K562 (cell line): ENCODE measurements around the gene DIAPH3. TPM values are rescaled to one million over a fixed set of nuclear protein-coding genes. Genes with fewer than 3 reads are reported as not detected.

ENCODE experiments used
- CBFA2T3 ChIP-seq: fragments of 450-650 bp; IDR thresholded peaks from 2 replicates; pipeline ENCODE4 v1.6.1; 2017
- CCNT2 ChIP-seq: IDR thresholded peaks from 2 replicates; pipeline ENCODE4 v1.6.1; 2011; ENCODE audit warnings: borderline replicate concordance, low read depth, mild to moderate bottlenecking, moderate library complexity, mixed read lengths, low read length; ENCODE audit not compliant: insufficient read length; ENCODE audit errors: extremely low read depth
- DEAF1 ChIP-seq: fragments of 450-650 bp; formaldehyde crosslinking; IDR thresholded peaks from 2 replicates; pipeline ENCODE4 v1.4.0; 2020; ENCODE audit warnings: mild to moderate bottlenecking, moderate library complexity
- HIVEP1 ChIP-seq: fragments of 250-450 bp; sonication (Bioruptor Pico); IDR thresholded peaks from 2 replicates; pipeline ENCODE4 v1.4.0; 2020; ENCODE audit warnings: mild to moderate bottlenecking
- KDM1A ChIP-seq, 2 experiments: fragments of 450-650 bp; IDR thresholded peaks; 2 replicates each; pipeline ENCODE4 v1.6.1; 2016; ENCODE audit warnings: mild to moderate bottlenecking in 2 of 2
- KDM2B ChIP-seq: fragments of 250-450 bp; sonication (Bioruptor Pico); IDR thresholded peaks from 2 replicates; pipeline ENCODE4 v1.8.0; 2021; ENCODE audit warnings: mild to moderate bottlenecking, moderate library complexity
- SAFB ChIP-seq: fragments of 200-400 bp; formaldehyde crosslinking; IDR thresholded peaks from 2 replicates; pipeline ENCODE4 v1.6.1; 2017; ENCODE audit warnings: low read depth, low read length, borderline replicate concordance
- TEAD4 ChIP-seq, 2 experiments: sonication (generic) in 1 of 2; formaldehyde crosslinking in 1 of 2; IDR thresholded peaks; 2 replicates each; pipeline versions ENCODE4 v1.6.1 to v1.8.0; 2012 to 2022; ENCODE audit warnings: borderline replicate concordance in 1 of 2, inconsistent platforms in 1 of 2, low read length in 1 of 2, mild to moderate bottlenecking in 1 of 2, missing genetic modification reagents in 1 of 2
- ZHX1 ChIP-seq: fragments of 150-350 bp; conservative IDR thresholded peaks from 2 replicates; pipeline ENCODE4 v1.6.1; 2014; ENCODE audit warnings: low read length
- polyA plus RNA-seq, 8 experiments: library from polyadenylated mRNA; depleted of rRNA in 4 of 8; stranded (reverse) in 5 of 8; unstranded in 3 of 8; fragments of >200 nt; fragmentation: Nextera tagmentation in 2 of 8; fragmentation: Illumina TruSeq in 1 of 8; extraction: Ambion mirVana in 2 of 8; extraction: Trizol in 1 of 8; gene quantifications; 2 replicates each; pipeline versions ENCODE4 v1.2.1 to v1.2.3, GENCODE V29; 2011 to 2014; ENCODE audit warnings: inconsistent platforms in 1 of 8, missing spikeins in 1 of 8
- total RNA-seq, 7 experiments: library from RNA; depleted of rRNA in 6 of 7; stranded (reverse); fragments of >200 nt in 6 of 7; fragmentation: Illumina TruSeq in 2 of 7; extraction: Trizol in 2 of 7; gene quantifications; 2 replicates each; pipeline versions ENCODE4 v1.2.1 to v1.2.3, GENCODE V29; 2011 to 2021; ENCODE audit warnings: low replicate concordance in 1 of 7
- TF ChIP-seq, protein P1 (sequence below): fragments of 450-650 bp; IDR thresholded peaks from 2 replicates; pipeline ENCODE4 v1.6.1; 2016; ENCODE audit warnings: borderline replicate concordance
- TF ChIP-seq, protein P2 (sequence below): fragments of 250-450 bp; sonication (Bioruptor Pico); IDR thresholded peaks from 2 replicates; pipeline ENCODE4 v1.4.0; 2020
- TF ChIP-seq, protein P3 (sequence below): fragments of 250-450 bp; sonication (Bioruptor Pico); IDR thresholded peaks from 2 replicates; pipeline ENCODE4 v1.4.0; 2020; ENCODE audit warnings: mild to moderate bottlenecking, moderate library complexity, borderline replicate concordance

Gene DIAPH3
- total and polyA plus RNA-seq, 9 of the 15 experiments (the other 6 are each of a cell fraction or from before 2014, with no cell fraction given) = 9.0 to 18.7 (median 14.7) TPM

DNA sequence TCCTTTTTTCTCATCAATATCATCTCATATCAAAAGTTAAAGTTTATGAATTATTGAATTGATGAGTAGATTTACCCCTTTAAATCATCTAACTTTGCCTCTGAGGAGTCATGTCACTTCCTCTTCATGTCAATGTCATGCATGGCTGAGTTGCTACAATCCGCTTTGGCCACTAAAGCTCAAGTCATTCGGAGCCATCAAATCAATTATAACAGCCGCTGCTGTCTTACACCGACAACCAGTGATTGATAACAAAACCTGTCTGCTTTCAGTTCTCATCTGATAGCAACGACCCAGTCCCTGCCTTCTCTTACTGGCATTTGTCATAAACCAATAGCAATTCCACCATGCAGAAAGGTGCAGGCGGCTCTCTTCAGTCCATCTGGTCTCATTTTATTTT lies 429.3 kb downstream of the DIAPH3 start (continued):
- TF ChIP-seq, protein P1, sequence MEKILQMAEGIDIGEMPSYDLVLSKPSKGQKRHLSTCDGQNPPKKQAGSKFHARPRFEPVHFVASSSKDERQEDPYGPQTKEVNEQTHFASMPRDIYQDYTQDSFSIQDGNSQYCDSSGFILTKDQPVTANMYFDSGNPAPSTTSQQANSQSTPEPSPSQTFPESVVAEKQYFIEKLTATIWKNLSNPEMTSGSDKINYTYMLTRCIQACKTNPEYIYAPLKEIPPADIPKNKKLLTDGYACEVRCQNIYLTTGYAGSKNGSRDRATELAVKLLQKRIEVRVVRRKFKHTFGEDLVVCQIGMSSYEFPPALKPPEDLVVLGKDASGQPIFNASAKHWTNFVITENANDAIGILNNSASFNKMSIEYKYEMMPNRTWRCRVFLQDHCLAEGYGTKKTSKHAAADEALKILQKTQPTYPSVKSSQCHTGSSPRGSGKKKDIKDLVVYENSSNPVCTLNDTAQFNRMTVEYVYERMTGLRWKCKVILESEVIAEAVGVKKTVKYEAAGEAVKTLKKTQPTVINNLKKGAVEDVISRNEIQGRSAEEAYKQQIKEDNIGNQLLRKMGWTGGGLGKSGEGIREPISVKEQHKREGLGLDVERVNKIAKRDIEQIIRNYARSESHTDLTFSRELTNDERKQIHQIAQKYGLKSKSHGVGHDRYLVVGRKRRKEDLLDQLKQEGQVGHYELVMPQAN = no peak
- TF ChIP-seq, protein P2, sequence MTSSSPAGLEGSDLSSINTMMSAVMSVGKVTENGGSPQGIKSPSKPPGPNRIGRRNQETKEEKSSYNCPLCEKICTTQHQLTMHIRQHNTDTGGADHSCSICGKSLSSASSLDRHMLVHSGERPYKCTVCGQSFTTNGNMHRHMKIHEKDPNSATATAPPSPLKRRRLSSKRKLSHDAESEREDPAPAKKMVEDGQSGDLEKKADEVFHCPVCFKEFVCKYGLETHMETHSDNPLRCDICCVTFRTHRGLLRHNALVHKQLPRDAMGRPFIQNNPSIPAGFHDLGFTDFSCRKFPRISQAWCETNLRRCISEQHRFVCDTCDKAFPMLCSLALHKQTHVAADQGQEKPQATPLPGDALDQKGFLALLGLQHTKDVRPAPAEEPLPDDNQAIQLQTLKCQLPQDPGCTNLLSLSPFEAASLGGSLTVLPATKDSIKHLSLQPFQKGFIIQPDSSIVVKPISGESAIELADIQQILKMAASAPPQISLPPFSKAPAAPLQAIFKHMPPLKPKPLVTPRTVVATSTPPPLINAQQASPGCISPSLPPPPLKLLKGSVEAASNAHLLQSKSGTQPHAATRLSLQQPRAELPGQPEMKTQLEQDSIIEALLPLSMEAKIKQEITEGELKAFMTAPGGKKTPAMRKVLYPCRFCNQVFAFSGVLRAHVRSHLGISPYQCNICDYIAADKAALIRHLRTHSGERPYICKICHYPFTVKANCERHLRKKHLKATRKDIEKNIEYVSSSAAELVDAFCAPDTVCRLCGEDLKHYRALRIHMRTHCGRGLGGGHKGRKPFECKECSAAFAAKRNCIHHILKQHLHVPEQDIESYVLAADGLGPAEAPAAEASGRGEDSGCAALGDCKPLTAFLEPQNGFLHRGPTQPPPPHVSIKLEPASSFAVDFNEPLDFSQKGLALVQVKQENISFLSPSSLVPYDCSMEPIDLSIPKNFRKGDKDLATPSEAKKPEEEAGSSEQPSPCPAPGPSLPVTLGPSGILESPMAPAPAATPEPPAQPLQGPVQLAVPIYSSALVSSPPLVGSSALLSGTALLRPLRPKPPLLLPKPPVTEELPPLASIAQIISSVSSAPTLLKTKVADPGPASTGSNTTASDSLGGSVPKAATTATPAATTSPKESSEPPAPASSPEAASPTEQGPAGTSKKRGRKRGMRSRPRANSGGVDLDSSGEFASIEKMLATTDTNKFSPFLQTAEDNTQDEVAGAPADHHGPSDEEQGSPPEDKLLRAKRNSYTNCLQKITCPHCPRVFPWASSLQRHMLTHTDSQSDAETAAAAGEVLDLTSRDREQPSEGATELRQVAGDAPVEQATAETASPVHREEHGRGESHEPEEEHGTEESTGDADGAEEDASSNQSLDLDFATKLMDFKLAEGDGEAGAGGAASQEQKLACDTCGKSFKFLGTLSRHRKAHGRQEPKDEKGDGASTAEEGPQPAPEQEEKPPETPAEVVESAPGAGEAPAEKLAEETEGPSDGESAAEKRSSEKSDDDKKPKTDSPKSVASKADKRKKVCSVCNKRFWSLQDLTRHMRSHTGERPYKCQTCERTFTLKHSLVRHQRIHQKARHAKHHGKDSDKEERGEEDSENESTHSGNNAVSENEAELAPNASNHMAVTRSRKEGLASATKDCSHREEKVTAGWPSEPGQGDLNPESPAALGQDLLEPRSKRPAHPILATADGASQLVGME (CRISPR knock-in tag) = no peak
- TF ChIP-seq, protein P3, sequence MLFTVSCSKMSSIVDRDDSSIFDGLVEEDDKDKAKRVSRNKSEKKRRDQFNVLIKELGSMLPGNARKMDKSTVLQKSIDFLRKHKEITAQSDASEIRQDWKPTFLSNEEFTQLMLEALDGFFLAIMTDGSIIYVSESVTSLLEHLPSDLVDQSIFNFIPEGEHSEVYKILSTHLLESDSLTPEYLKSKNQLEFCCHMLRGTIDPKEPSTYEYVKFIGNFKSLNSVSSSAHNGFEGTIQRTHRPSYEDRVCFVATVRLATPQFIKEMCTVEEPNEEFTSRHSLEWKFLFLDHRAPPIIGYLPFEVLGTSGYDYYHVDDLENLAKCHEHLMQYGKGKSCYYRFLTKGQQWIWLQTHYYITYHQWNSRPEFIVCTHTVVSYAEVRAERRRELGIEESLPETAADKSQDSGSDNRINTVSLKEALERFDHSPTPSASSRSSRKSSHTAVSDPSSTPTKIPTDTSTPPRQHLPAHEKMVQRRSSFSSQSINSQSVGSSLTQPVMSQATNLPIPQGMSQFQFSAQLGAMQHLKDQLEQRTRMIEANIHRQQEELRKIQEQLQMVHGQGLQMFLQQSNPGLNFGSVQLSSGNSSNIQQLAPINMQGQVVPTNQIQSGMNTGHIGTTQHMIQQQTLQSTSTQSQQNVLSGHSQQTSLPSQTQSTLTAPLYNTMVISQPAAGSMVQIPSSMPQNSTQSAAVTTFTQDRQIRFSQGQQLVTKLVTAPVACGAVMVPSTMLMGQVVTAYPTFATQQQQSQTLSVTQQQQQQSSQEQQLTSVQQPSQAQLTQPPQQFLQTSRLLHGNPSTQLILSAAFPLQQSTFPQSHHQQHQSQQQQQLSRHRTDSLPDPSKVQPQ (CRISPR knock-in tag) = no peak
- TF ChIP-seq HIVEP1 (CRISPR knock-in tag) (no peak), CBFA2T3 (peak; percentile 70), TEAD4 (IDR thresholded peaks at IDR 0.05; ENCODE audit: low read length) (peak; percentile 32; the same call in 1 of the 2 replicates), TEAD4 (CRISPR knock-in tag; IDR thresholded peaks at IDR 0.05; ENCODE audit: borderline replicate concordance) (no peak), CCNT2 (no peak), KDM1A (IDR thresholded peaks at IDR 0.05) (0 out of 4 replicates have a peak, but pooled peaks of 1 of the 2 experiments have one; percentile 17), DEAF1 (CRISPR knock-in tag) (no peak), ZHX1 (no peak), SAFB (no peak), KDM2B (CRISPR knock-in tag) (no peak)
